Activated CD4-positive, alpha-beta memory T cell treated with anti-CD3 and anti-CD28 coated beads, Interleukin-2, amount 10 ng/mL, durations not matched to agents 7 days and 5 days (primary cell): ENCODE measurements around the gene AR. TPM values are rescaled to one million over a fixed set of nuclear protein-coding genes. Genes with fewer than 3 reads are reported as not detected.
"Not testable (repeated sequence)": the region's sequence is repeated elsewhere in the genome, so short reads cannot be mapped to it uniquely, and the experiment has no call there.

ENCODE experiments used
- CTCF ChIA-PET: fragments of 350-600 bp; sonication (Branson Sonifier 250); formaldehyde crosslinking; loops from one replicate; lab custom pipeline; 2021; ENCODE audit warnings: antibody characterized with exemption, inconsistent platforms; lab: Charles Lee
- POLR2A ChIA-PET: fragments of 350-600 bp; sonication (Branson Sonifier 250); formaldehyde crosslinking; loops from one replicate; lab custom pipeline; 2021; ENCODE audit warnings: antibody characterized with exemption; lab: Charles Lee
- DNase-seq: peaks from one replicate; pipeline ENCODE4 v3.0.0-alpha.2; 2020
- H3K27ac Mint-ChIP-seq: one replicate; pipeline ENCODE4 v1.8.0; 2021; ENCODE audit warnings: mild to moderate bottlenecking, mixed read lengths
- H3K27me3 Mint-ChIP-seq: one replicate; pipeline ENCODE4 v1.8.0; 2021; ENCODE audit warnings: mixed read lengths
- H3K36me3 Mint-ChIP-seq: one replicate; pipeline ENCODE4 v1.8.0; 2021; ENCODE audit warnings: low read depth, mixed read lengths
- H3K4me1 Mint-ChIP-seq: one replicate; pipeline ENCODE4 v1.8.0; 2021; ENCODE audit warnings: mixed read lengths
- H3K4me3 Mint-ChIP-seq: one replicate; pipeline ENCODE4 v1.8.0; 2021; ENCODE audit warnings: mild to moderate bottlenecking, mixed read lengths
- H3K9me3 Mint-ChIP-seq: one replicate; pipeline ENCODE4 v1.8.0; 2021; ENCODE audit warnings: mixed read lengths
- total RNA-seq, 2 experiments: library from RNA; stranded (reverse); gene quantifications; one replicate each; pipeline ENCODE4 v1.2.3, GENCODE V29; 2021

AR gene
- total RNA-seq, 2 experiments from 2014 or later: 0.33 to 0.45 TPM

DNA sequence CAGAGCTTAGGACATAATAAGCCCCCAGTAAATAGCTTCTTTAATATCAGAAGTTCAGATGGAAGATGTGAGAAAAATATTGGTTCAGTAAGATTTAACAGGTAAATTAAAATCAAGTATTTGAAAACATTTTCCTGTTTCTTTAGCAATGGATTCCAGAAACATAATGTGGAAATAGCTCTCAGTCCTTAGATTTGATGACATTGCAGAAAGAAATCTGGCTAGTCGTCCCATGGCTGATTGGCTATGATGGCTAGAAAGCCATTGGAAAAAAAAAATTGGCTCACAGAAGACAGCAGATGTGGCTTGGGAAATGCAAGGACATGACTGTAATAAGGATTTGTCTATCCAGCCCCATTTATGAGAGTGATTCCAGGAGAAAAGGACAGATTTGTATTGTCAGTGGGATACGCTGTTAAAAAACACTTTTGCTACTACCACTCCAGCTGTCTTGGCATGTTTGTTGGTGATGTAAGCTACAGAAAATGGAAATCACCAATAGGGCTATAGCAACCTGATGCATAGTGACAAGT is 78.3 kb downstream of the AR start:
- ChIA-PET CTCF (no interaction called here), POLR2A (no interaction called here)
- H3K4me3 Mint-ChIP-seq: no peak overlapping the region
- no peaks in the 10 kb centered on the region for H3K4me1 Mint-ChIP-seq
- H3K27me3 Mint-ChIP-seq: no peaks in the 10 kb centered on the region
- no peak for DNase-seq
- H3K9me3 Mint-ChIP-seq: no peaks in the 10 kb centered on the region
- no peaks in the 10 kb centered on the region for H3K36me3 Mint-ChIP-seq
- H3K27ac Mint-ChIP-seq: no peak overlapping the region

DNA sequence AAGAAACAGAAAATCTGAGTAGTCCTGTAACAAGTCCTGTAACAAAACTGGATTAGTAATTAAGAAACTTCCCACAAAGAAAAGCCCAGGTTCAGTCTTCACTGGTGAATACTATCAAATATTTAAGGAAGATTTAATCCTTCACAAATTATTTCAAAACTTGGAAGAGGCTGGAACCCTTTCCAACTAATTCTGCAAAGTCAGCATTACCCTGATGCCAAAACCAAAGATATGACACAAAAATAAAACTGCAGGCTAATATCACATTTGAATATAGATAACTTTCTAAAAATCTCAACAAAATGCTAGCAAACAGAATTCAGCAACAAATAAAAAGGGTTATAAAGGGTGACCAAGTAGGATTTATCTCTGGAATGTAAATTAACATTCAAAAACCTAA is 80.5 kb downstream of the AR start:
- H3K36me3 Mint-ChIP-seq: no peaks in the 10 kb centered on the region
- DNase-seq: no peak
- no peak overlapping the region for H3K4me3 Mint-ChIP-seq
- ChIA-PET CTCF (no interaction called here), POLR2A (no interaction called here)
- no peaks in the 10 kb centered on the region for H3K27me3 Mint-ChIP-seq
- H3K9me3 Mint-ChIP-seq: no peaks in the 10 kb centered on the region
- no peak overlapping the region for H3K27ac Mint-ChIP-seq
- H3K4me1 Mint-ChIP-seq: no peaks in the 10 kb centered on the region

DNA sequence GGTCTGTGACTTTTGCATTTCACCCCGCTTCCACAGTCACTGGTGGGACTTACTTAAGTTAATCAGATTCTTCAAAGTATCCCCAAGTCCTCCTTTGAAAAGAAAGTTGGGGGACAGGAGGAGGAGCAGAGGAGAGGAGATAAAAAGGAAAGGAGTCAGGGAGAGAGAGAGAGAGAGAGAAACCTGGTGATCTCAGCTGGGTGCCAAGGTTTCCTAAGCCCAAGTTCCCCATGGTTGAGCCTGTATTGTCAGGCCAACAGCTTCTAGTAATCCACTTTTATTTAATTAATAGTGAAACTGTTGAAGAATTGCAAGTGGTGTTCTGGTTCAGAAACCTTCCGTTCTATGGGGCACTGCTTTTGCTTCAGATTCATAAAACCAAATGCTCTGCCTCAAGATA is 91.6 kb downstream of the AR start:
- Mint-ChIP-seq H3K27me3 (no peaks in the 10 kb centered on the region), H3K9me3 (no peaks in the 10 kb centered on the region), H3K36me3 (no peaks in the 10 kb centered on the region), H3K4me1 (no peaks in the 10 kb centered on the region), H3K27ac (no peak overlapping the region), H3K4me3 (no peak overlapping the region)
- ChIA-PET CTCF (no interaction called here), POLR2A (no interaction called here)
- no peak for DNase-seq

DNA sequence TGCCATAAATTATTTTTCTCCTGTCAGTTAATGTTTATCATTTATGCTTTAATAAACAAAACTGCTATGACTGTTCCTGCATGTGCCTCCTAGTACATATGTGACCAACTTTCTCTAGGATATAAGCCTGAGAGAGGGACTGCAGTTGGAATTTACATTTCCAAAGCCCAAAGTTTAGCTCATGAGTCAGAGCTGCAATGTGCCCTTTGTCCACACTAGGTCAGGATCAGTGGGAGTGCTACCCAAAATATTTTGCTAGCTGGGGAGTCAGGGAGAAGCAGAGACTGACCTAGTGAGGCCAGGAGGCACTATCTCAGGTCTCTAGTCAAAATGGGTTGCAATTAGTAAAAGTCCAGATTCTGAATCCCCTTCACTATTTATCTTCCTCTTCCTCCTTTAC is 92.7 kb downstream of the AR start:
- H3K9me3 Mint-ChIP-seq: no peaks in the 10 kb centered on the region

DNA sequence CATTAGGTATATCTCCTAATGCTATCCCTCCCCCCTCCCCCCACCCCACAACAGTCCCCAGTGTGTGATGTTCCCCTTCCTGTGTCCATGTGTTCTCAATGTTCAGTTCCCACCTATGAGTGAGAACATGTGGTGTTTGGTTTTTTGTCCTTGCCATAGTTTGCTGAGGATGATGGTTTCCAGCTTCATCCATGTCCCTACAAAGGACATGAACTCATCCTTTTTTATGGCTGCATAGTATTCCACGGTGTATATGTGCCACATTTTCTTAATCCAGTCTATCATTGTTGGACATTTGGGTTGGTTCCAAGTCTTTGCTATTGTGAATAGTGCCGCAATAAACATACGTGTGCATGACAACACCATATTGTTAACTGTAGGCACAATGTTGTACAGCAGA is 93.5 kb downstream of the AR start:
- H3K27ac Mint-ChIP-seq, H3K4me3 Mint-ChIP-seq, POLR2A ChIA-PET, DNase-seq, H3K9me3 Mint-ChIP-seq, H3K36me3 Mint-ChIP-seq, CTCF ChIA-PET, H3K4me1 Mint-ChIP-seq, H3K27me3 Mint-ChIP-seq: not testable (repeated sequence)

More for the DNA sequence above, 92.7 kb downstream of the AR start:
- ChIA-PET POLR2A (no interaction called here), CTCF (no interaction called here)
- no peak for DNase-seq
- no peaks in the 10 kb centered on the region for H3K4me1 Mint-ChIP-seq
- H3K27ac Mint-ChIP-seq: no peak overlapping the region
- H3K27me3 Mint-ChIP-seq: no peaks in the 10 kb centered on the region
- H3K4me3 Mint-ChIP-seq: no peak overlapping the region
- no peaks in the 10 kb centered on the region for H3K36me3 Mint-ChIP-seq

DNA sequence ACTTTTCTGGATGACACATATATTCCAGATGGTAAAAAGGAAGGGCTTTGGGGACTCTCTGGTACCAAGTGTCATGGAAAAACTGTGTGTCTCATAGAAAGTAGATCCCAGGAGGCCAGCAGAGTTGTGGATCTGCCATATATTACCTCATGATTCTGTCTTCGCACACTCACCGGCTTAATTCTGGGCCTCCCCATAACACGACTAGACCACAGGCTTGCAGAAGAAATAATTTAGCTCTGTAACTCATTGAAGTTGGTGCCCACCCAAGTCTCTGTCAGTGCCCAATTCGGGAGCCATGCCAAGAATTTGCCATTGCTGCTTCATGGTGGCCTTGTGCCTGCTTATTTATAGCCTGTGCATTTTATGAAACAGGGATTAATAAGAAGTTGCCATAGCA is 104.5 kb downstream of the AR start:
- ChIA-PET CTCF (no interaction called here), POLR2A (no interaction called here)
- no peak overlapping the region for H3K27ac Mint-ChIP-seq
- DNase-seq: no peak
- H3K4me1 Mint-ChIP-seq: no peaks in the 10 kb centered on the region
- H3K9me3 Mint-ChIP-seq: no peaks in the 10 kb centered on the region
- no peaks in the 10 kb centered on the region for H3K27me3 Mint-ChIP-seq
- H3K4me3 Mint-ChIP-seq: no peak overlapping the region
- no peaks in the 10 kb centered on the region for H3K36me3 Mint-ChIP-seq

DNA sequence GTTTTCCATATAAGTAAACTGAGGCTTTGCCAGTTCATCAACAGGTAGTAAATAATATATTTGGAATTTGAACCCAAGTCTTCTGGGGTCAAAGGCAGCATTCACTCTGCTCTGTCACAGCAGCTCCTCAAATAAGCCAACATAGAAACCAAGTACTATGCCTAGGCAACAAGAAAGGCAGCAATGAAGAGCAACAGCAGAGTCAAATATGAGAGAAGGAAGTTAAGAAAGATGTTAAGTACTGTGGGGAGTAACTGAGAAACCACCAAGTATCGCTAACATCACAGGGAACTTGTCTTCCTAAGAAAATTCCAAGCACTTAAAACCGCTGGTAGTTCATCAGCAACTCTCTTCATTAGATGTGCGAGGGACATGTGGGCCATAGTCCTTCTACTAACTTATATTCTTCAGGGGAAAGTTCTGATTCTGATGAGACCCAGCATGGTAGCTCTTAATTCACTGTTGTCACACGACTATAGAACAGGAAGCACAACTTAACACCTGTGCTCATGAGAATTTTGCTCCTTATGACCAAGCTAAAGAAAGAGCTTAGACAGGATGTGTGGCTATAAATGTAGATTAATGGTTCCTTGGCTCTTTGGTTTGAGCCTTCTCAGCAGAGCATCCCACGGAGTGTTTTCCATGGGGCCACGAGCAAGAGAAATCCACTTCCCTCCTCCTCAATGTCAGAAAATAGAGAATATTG is 107.8 kb downstream of the AR start:
- Mint-ChIP-seq H3K4me1 (no peaks in the 10 kb centered on the region), H3K36me3 (no peaks in the 10 kb centered on the region), H3K4me3 (no peak overlapping the region), H3K9me3 (no peaks in the 10 kb centered on the region), H3K27ac (no peak overlapping the region), H3K27me3 (no peaks in the 10 kb centered on the region)
- DNase-seq: no peak
- ChIA-PET POLR2A (no interaction called here), CTCF (no interaction called here)

DNA sequence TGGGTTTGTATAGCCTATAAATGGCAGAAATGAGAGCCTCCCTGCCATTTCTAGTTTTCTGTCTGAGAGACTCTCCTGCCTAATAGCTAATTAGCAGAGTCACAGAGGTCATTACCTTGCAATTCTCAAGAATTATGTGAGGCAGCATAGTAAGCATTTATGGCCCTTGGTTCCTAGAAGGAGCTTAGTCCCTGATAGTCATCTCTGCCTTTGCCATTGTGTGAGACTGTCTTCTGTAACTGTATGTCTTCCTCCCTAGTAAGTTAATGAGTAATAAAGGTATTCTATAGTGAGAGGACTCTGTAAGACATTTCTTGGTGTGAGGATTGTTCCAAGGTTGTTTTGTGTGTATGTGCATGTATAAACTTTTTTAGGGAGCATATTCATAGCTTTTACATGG is 108.7 kb downstream of the AR start:
- no peaks in the 10 kb centered on the region for H3K36me3 Mint-ChIP-seq

DNA sequence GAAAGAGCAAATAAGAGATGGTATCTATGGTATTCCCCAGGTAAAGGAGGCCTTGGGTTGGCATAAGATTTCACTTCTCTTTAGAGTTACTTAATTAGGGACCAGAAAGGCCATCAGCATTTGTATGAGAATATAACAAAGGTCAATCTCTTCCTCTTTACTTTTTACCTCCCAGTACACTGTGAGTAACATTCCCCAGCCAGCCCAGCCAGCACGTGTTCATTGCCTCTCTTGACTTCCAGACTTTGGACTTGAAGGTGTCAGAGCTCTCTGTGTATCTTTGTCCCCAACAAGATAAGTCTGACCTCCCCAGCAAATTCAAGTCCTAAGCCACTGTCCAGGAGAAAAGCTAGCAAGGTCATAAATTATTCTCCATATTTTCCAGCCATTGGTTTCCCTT is 110.5 kb downstream of the AR start:
- POLR2A ChIA-PET: no interaction called here
- no peak overlapping the region for H3K27ac Mint-ChIP-seq
- DNase-seq: no peak
- no peak overlapping the region for H3K4me3 Mint-ChIP-seq
- H3K36me3 Mint-ChIP-seq: no peaks in the 10 kb centered on the region
- CTCF ChIA-PET: no interaction called here
- no peaks in the 10 kb centered on the region for H3K9me3 Mint-ChIP-seq
- H3K4me1 Mint-ChIP-seq: no peaks in the 10 kb centered on the region
- H3K27me3 Mint-ChIP-seq: no peaks in the 10 kb centered on the region

More for the DNA sequence above, 108.7 kb downstream of the AR start:
- CTCF ChIA-PET: no interaction called here
- H3K4me3 Mint-ChIP-seq: no peak overlapping the region
- POLR2A ChIA-PET: no interaction called here
- H3K9me3 Mint-ChIP-seq: no peaks in the 10 kb centered on the region
- H3K27ac Mint-ChIP-seq: no peak overlapping the region
- no peak for DNase-seq
- H3K4me1 Mint-ChIP-seq: no peaks in the 10 kb centered on the region
- no peaks in the 10 kb centered on the region for H3K27me3 Mint-ChIP-seq

DNA sequence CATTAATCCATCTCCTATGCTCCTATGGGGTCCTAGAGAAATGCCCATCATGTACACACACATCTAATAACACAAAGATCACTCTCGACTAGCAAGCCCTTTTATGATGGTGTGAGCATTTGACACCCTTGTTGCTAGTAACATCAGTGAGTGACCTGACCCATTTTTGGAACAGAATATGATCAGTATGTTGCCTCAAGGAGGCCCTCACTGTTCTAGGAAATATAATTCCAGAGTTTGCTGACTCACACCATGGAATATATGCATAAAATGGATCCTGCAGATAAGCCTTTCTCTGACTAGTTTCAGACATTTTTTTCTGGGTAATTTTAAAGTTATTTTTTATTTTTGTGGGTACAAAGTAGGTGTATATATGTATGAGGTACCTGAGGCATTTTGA is 121.8 kb downstream of the AR start:
- no peaks in the 10 kb centered on the region for H3K9me3 Mint-ChIP-seq
- H3K27me3 Mint-ChIP-seq: no peaks in the 10 kb centered on the region
- POLR2A ChIA-PET: no interaction called here
- CTCF ChIA-PET: no interaction called here
- H3K4me3 Mint-ChIP-seq: no peak overlapping the region
- H3K36me3 Mint-ChIP-seq: no peaks in the 10 kb centered on the region
- H3K27ac Mint-ChIP-seq: no peak overlapping the region
- no peak for DNase-seq
- H3K4me1 Mint-ChIP-seq: no peaks in the 10 kb centered on the region

DNA sequence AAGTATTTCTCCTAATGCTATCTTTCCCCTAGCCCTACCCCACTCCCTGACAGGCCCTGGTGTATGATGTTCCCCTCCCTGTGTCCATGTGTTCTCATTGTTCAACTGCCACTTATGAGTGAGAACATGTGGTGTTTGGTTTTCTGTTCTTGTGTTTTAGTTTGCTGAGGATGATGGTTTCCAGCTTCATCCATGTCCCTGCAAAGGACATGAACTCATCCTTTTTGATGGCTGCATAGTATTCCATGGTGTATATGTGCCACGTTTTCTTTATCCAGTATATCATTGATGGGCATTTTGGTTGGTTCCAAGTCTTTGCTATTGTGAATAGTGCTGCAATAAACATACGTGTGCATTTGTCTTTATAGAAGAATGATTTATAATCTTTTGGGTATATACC is 126.9 kb downstream of the AR start:
- H3K4me1 Mint-ChIP-seq, H3K27me3 Mint-ChIP-seq, POLR2A ChIA-PET, H3K9me3 Mint-ChIP-seq, DNase-seq, H3K4me3 Mint-ChIP-seq, CTCF ChIA-PET, H3K36me3 Mint-ChIP-seq, H3K27ac Mint-ChIP-seq: not testable (repeated sequence)

DNA sequence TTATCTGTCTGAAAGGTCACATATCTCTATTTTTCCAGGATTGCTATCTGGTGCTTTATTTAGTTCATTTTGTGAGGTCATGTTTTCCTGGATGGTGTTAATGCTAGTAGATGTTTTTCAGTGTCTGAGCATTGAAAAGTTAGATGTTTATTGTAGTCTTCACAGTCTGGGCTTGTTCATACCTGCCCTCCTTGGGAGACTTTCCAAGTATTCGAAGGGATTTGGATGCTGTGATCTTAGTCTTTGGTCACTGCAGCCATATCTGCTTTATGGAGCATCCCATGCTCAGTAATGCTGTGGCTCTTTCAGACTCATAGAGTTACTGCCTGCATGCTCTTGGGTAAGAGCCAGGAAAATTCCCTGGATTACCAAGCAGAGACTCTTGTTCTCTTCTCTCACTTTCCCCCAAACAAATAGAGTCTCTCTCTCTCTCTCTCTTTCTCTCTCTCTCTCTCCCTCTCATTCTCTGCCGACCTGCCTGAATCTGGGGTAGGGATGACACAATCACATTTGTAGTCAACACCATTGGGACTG is 130.0 kb downstream of the AR start:
- no peak overlapping the region for H3K27ac Mint-ChIP-seq
- DNase-seq: no peak
- no peaks in the 10 kb centered on the region for H3K4me1 Mint-ChIP-seq
- ChIA-PET POLR2A (no interaction called here), CTCF (no interaction called here)
- H3K36me3 Mint-ChIP-seq: no peaks in the 10 kb centered on the region
- H3K27me3 Mint-ChIP-seq: no peaks in the 10 kb centered on the region
- H3K4me3 Mint-ChIP-seq: no peak overlapping the region
- H3K9me3 Mint-ChIP-seq: peaks cover 2% of the 10 kb centered on the region

DNA sequence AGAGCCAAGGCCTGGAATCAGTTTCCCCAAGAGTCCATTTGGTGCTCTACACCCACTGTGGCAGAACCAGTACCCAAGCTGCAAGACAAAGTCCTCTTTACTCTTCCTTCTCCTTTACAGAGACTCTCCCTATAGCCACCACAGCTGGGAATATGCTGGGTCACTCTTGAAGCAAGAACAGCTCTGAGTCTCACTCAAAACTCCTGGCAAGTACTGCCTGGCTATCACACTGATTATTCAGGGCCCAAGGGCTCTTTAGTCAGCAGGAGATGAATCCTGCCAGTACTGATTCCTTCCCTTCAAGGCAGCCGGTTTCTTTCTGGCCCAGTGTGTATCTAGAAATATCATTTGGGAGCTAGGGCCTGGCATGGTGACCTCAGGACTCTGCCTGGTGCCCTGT is 130.9 kb downstream of the AR start:
- no peaks in the 10 kb centered on the region for H3K4me1 Mint-ChIP-seq
- ChIA-PET POLR2A (no interaction called here), CTCF (no interaction called here)
- H3K27me3 Mint-ChIP-seq: no peaks in the 10 kb centered on the region
- no peak overlapping the region for H3K4me3 Mint-ChIP-seq
- H3K36me3 Mint-ChIP-seq: no peaks in the 10 kb centered on the region
- no peak for DNase-seq
- no peak overlapping the region for H3K27ac Mint-ChIP-seq
- peaks cover 2% of the 10 kb centered on the region for H3K9me3 Mint-ChIP-seq

DNA sequence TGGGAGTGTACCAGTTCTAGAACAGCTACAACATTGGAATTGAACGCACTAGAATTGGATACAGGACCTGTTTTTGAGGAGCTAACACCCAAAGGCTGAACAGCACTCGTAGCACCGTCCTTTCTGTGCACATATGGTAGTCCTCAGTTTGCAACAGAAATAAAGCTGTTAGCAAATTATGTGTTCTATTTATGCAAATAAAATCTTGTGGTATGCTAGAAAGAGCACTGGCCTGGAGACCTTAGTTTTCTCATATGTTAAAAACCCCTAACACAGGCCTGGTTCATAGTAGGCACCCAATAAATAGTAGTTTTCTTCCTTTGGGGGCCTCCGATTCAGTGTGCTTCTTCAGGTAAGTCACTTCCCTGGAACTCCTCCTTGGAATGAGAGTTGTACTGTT is 140.3 kb downstream of the AR start:
- CTCF ChIA-PET: no interaction called here
- Mint-ChIP-seq H3K4me3 (no peak overlapping the region), H3K27me3 (no peaks in the 10 kb centered on the region), H3K4me1 (no peaks in the 10 kb centered on the region), H3K9me3 (peaks cover 3% of the 10 kb centered on the region), H3K36me3 (no peaks in the 10 kb centered on the region), H3K27ac (no peak overlapping the region)
- POLR2A ChIA-PET: no interaction called here
- DNase-seq: no peak
